Measurements from ENCODE around the gene GLMP. TPM values are rescaled to one million over a fixed set of nuclear protein-coding genes. Genes with fewer than 3 reads are reported as not detected.

The GLMP gene
- polyA plus RNA-seq, 1 experiment, result 25.5 TPM

DNA sequence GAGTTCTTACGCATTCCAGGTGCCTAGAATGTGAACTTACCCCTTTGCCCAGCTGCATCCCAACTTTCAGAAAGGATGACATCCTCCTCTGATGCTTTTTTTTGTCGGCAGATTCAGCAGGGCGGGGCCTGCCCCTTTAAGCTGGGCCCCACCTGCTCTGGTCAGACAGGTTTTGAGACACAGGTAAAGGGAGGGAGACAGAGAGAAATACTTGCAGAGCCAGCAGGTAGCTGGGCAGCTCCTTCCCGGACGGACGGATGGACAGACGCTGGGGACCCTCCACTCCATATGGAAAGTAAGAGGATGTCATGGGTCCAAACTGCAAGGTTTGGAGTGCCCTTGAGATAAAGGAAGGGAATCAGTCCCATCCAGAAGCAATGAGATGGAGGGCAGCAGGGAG is 11.4 kb downstream of the GLMP start, which contains the start of gene TMEM79:
Gene TMEM79, plus strand, starts transcription at position 214 of the 400 bp plus-strand sequence. CDS start 902 bp downstream, outside the sequence.
- DNase-seq (ENCODE audit: low read depth, low spot score), result no peak
- ChIA-PET POLR2A (no interaction called here), CTCF (interaction anchor here (2.5 kb wide), 1 partner anchor 35 kb away, joined by 14 read pairs; no protein-coding TSS in a partner anchor)
- H3K27me3 ChIP-seq (ENCODE audit: control insufficient read depth, insufficient read depth, low read length), result no peaks in the 10 kb centered on the region
- TF ChIP-seq, protein P1, sequence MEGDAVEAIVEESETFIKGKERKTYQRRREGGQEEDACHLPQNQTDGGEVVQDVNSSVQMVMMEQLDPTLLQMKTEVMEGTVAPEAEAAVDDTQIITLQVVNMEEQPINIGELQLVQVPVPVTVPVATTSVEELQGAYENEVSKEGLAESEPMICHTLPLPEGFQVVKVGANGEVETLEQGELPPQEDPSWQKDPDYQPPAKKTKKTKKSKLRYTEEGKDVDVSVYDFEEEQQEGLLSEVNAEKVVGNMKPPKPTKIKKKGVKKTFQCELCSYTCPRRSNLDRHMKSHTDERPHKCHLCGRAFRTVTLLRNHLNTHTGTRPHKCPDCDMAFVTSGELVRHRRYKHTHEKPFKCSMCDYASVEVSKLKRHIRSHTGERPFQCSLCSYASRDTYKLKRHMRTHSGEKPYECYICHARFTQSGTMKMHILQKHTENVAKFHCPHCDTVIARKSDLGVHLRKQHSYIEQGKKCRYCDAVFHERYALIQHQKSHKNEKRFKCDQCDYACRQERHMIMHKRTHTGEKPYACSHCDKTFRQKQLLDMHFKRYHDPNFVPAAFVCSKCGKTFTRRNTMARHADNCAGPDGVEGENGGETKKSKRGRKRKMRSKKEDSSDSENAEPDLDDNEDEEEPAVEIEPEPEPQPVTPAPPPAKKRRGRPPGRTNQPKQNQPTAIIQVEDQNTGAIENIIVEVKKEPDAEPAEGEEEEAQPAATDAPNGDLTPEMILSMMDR (IDR thresholded peaks at IDR 0.05; ENCODE audit: low read depth, low read length), result no peak
- H3K27ac ChIP-seq (ENCODE audit: low read depth, low read length), result peak within 1 kb of the TSS; percentile 47
- H3K9me3 ChIP-seq (ENCODE audit: control insufficient read depth, insufficient read depth, low read length), result no peaks in the 10 kb centered on the region
- H3K4me3 ChIP-seq (ENCODE audit: low read depth, low read length), result peak within 1 kb of the TSS; percentile 95

DNA sequence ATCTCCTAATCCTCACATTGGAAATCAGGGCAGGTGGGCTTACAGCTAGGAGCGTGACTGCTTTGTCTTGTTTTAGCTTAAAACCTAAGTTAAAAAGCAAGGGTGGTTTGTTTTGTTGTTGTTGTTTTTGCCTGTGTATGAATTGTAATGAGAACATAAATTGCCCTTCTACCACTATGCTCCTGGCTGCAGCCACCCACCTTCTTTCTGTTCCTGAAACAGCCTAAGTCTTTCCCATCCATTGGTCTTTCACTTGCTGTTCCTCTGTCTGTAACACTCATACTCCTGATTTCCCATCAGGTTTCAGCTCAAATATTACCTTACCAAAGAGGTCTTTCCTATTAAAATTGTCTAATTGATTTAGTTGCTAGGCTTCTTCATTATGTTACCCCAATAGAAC is 12.0 kb downstream of the GLMP start:
- no peak for DNase-seq (ENCODE audit: low read depth, low spot score)
- Histone ChIP-seq H3K27ac (ENCODE audit: low read depth, low read length) (no peak overlapping the region), H3K9me3 (ENCODE audit: control insufficient read depth, insufficient read depth, low read length) (no peaks in the 10 kb centered on the region), H3K27me3 (ENCODE audit: control insufficient read depth, insufficient read depth, low read length) (no peaks in the 10 kb centered on the region), H3K4me3 (ENCODE audit: low read depth, low read length) (peak overlapping the region; percentile 95)
- ChIA-PET CTCF (interaction anchor here (1.0 to 2.5 kb wide), 3 partner anchors 34 to 187 kb away, joined by 3 to 14 read pairs (median 4); no protein-coding TSS in a partner anchor), POLR2A (interaction anchor here (1.2 to 2.5 kb wide), 5 partner anchors 8 to 102 kb away, joined by 4 to 14 read pairs (median 6); partner anchors contain the start of gene GLMP)
- TF ChIP-seq, protein P1 (IDR thresholded peaks at IDR 0.05; ENCODE audit: low read depth, low read length), result no peak

DNA sequence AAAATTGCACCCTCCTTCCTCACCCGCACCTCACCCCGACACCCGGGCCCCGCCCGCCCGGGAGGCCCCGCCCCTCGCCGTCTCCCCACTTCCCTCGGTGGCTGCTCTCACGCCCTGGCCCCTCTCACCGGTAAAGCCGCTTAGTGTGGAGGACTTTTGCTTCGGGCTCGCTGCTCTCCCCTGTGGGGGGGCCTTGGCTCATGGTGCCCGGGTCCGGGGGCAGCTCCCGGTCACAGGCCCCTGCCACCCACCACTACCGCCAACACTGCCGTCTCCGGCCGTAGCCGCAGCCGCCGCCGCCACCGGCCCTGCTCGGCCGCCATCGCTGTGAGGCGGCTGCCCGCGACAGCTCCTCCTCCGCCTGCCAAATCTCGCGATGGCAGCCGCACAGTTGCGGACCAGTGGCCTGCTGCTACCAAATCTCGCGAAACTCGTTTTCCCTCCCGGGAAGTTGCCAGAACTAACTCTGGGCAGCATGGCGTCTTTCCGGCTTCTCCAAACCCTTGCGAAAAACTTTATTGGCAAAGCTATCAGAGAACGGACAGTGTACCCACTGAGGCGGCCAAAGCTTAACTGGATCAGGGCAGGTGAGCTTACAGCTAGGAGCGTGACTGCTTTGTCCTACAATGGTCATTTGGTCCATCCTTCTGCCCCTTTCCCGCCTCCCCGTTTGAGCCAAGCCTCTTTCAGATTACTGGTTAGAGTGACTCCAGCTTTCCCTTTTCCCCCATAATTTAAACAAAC is 12.8 kb downstream of the GLMP start, which contains the start of gene SMG5:
Gene SMG5, minus strand, starts transcription at position 347 of the 744 bp plus-strand sequence. Its CDS starts 145 bp downstream, at position 202.
- ChIA-PET CTCF (interaction anchor here (0.9 to 2.5 kb wide), 6 partner anchors 35 to 186 kb away, joined by 3 to 14 read pairs (median 6); no protein-coding TSS in a partner anchor), POLR2A (interaction anchor here (0.6 to 2.5 kb wide), 13 partner anchors 9 to 218 kb away, joined by 3 to 14 read pairs (median 4); partner anchors contain the start of genes GLMP, MEF2D and PMF1)
- H3K27me3 ChIP-seq (ENCODE audit: control insufficient read depth, insufficient read depth, low read length), result no peaks in the 10 kb centered on the region
- TF ChIP-seq, protein P1 (IDR thresholded peaks at IDR 0.05; ENCODE audit: low read depth, low read length), result no peak
- peak; percentile 97 for DNase-seq (ENCODE audit: low read depth, low spot score)
- peak within 1 kb of the TSS; percentile 95 for H3K4me3 ChIP-seq (ENCODE audit: low read depth, low read length)
- no peaks in the 10 kb centered on the region for H3K9me3 ChIP-seq (ENCODE audit: control insufficient read depth, insufficient read depth, low read length)
- H3K27ac ChIP-seq (ENCODE audit: low read depth, low read length), result peak within 1 kb of the TSS; percentile 68

DNA sequence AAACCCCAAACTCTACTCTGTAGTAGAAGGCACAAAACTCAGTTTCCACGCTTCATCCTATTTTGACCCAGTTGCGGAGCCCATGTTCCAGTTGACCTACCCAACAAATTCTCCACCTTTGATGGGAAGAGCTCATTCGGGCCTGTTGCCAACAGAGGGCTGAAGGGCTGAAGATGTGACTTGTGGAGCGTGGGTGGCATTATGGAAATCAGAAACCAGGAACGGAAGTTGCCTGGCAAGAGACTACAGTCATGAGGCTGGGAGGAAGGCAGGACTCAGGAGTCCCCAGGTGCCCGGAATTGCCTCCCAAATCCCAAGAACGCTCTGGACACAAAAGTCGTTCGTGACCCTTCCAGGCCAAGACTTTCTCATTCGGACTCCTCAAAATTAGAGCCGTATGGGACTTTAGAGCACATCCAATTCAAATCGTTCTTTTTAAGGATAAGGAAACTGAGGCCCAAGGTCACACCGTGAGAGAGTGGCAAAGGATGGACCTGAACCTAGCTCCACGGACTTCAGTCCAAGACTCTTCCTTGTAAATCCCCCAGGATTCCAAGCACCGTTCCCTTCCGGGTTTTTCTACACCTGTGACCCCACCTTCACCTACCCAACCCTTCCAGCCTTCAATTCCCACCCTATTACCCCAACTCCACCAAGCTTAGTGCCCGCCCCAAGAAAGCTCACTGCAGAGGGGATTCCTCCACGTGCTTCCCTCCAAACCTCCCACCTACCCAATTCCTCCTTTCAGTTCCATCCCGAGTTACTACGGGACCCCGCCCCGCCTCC is 13.6 kb downstream of the GLMP start:
- Histone ChIP-seq H3K27ac (ENCODE audit: low read depth, low read length) (peak overlapping the region; percentile 68), H3K4me3 (ENCODE audit: low read depth, low read length) (peak overlapping the region; percentile 95), H3K27me3 (ENCODE audit: control insufficient read depth, insufficient read depth, low read length) (no peaks in the 10 kb centered on the region), H3K9me3 (ENCODE audit: control insufficient read depth, insufficient read depth, low read length) (no peaks in the 10 kb centered on the region)
- ChIA-PET POLR2A (interaction anchor here (0.6 to 2.5 kb wide), 11 partner anchors 10 to 104 kb away, joined by 3 to 14 read pairs (median 5); partner anchors contain the start of genes GLMP and PMF1), CTCF (interaction anchor here (0.9 to 2.5 kb wide), 4 partner anchors 37 to 164 kb away, joined by 3 to 14 read pairs (median 8); no protein-coding TSS in a partner anchor)
- TF ChIP-seq, protein P1 (IDR thresholded peaks at IDR 0.05; ENCODE audit: low read depth, low read length), result no peak
- DNase-seq (ENCODE audit: low read depth, low spot score), result no peak

Measured in AG04450 (cell line).